Hepatocyte (in vitro differentiated cells): Measurements from ENCODE around the gene UBE4A.

Experiments used
- CTCF ChIP-seq: fragments of 200-600 bp; sonication (generic); IDR thresholded peaks from 2 replicates; pipeline ENCODE4 v1.5.1; 2016; ENCODE audit warnings: antibody characterized with exemption, mild to moderate bottlenecking; ENCODE audit not compliant: poor library complexity
- EZH2 ChIP-seq: fragments of 200-600 bp; sonication (generic); IDR thresholded peaks from 2 replicates; pipeline ENCODE4 v1.6.1; 2016; ENCODE audit warnings: antibody characterized with exemption, mild to moderate bottlenecking, borderline replicate concordance
- EZH2phosphoT487 ChIP-seq: fragments of 200-600 bp; sonication (generic); IDR thresholded peaks from one replicate; pipeline ENCODE4 v1.6.1; 2018; ENCODE audit warnings: antibody characterized with exemption, mild to moderate bottlenecking, low read depth, moderate library complexity; ENCODE audit not compliant: unreplicated experiment, severe bottlenecking

DNA sequence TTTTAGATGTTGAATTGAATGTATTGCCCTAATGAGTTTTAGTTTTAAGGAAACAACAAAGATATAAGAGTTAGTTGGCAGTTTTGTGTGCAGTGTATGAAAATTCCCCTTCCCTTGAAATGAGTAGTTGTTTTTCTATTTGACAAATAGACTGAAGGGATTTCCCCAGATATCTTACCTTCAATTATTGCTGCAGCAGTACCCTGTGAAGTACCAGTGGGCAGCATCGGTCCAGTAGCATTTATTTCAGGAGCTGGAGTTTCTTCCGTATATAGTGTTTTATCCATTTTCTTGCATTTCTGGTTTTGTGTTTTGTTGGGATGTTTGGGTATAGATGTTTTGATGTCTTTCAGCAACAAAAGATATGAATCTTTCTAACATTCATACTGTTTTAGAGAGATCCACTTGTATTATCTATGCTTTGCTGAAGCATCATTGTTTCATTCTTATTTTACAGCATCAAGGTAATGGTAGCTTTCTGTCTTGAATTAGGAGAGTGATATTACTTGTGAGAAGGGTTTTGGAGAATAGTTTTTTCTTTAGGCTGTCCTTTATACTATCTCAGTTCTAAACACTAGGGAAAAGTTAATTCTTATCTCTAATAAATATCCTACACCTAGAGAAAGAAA lies 84.3 kb downstream of the UBE4A start:
- TF ChIP-seq EZH2 (no peak), CTCF (no peak), EZH2phosphoT487 (no peak)
